H1 (cell line): ENCODE data around the gene MRPS27.

ENCODE experiments used
- EZH2 ChIP-seq: fragments of 200-600 bp; sonication (generic); IDR thresholded peaks from 2 replicates; pipeline ENCODE4 v1.7.1; 2012; ENCODE audit warnings: low read depth, mild to moderate bottlenecking, moderate library complexity, low read length, inconsistent platforms; ENCODE audit not compliant: severe bottlenecking
- GABPA ChIP-seq: IDR thresholded peaks from 2 replicates; pipeline ENCODE4 v1.6.1; 2011; ENCODE audit warnings: mild to moderate bottlenecking, low read length, moderate library complexity, borderline replicate concordance; ENCODE audit not compliant: insufficient read depth
- HDAC2 ChIP-seq, 2 experiments: fragments of 300-600 bp in 1 of 2; sonication (generic) in 1 of 2; IDR thresholded peaks; 2 replicates each; pipeline ENCODE4 v1.6.1; 2011 to 2012; ENCODE audit warnings: low read depth in 2 of 2, low read length in 2 of 2, mild to moderate bottlenecking in 2 of 2, moderate library complexity in 2 of 2, borderline replicate concordance in 1 of 2, inconsistent platforms in 1 of 2
- JUN ChIP-seq: IDR thresholded peaks from 2 replicates; pipeline ENCODE4 v1.6.1; 2011; ENCODE audit warnings: low read depth, mild to moderate bottlenecking, improper control_type of control experiment, low read length
- POLR2A ChIP-seq, 2 experiments: IDR thresholded peaks; 1 replicate in 1 of 2; 2 replicates in 1 of 2; pipeline ENCODE4 v1.6.1; 2011; ENCODE audit warnings: low read depth in 2 of 2, low read length in 2 of 2, mild to moderate bottlenecking in 2 of 2; ENCODE audit errors: control extremely low read depth in 1 of 2
- POLR2AphosphoS5 ChIP-seq: IDR thresholded peaks from 2 replicates; pipeline ENCODE4 v1.6.1; 2011; ENCODE audit warnings: low read depth, low read length
- RNF2 ChIP-seq: fragments of 200-900, 300-1000 bp; sonication (generic); IDR thresholded peaks from 2 replicates; pipeline ENCODE4 v1.7.1; 2016; ENCODE audit warnings: borderline replicate concordance, low read depth, mild to moderate bottlenecking, antibody characterized with exemption, low read length; ENCODE audit not compliant: poor library complexity, severe bottlenecking; ENCODE audit errors: missing control alignments
- SP2 ChIP-seq: IDR thresholded peaks from 2 replicates; pipeline ENCODE4 v1.6.1; 2012; ENCODE audit warnings: mild to moderate bottlenecking, low read length, inconsistent platforms
- ZNF274 ChIP-seq: IDR thresholded peaks from 2 replicates; pipeline ENCODE4 v1.7.0; 2012; ENCODE audit warnings: low read length, borderline replicate concordance; ENCODE audit errors: extremely low read depth
- TF ChIP-seq, protein P1 (sequence below), 3 experiments: IDR thresholded peaks; 1 replicate in 2 of 3; 2 replicates in 1 of 3; pipeline versions ENCODE4 v1.5.1 to v1.6.1; 2011; ENCODE audit warnings: low read length in 3 of 3, mild to moderate bottlenecking in 3 of 3, inconsistent platforms in 2 of 3, low read depth in 1 of 3, moderate library complexity in 1 of 3; ENCODE audit not compliant: insufficient read depth in 1 of 3; ENCODE audit errors: control extremely low read depth in 1 of 3

GRCh38 chr5:72234265-72234700 lies 85.8 kb downstream of the MRPS27 start:
- no peak; a peak in 1 of 4 replicates for TF ChIP-seq HDAC2 (IDR thresholded peaks at IDR 0.05; ENCODE audit: borderline replicate concordance in 1 of 2, low read depth in 2 of 2, low read length in 2 of 2)
- TF ChIP-seq ZNF274 = no peak
- TF ChIP-seq, protein P1, sequence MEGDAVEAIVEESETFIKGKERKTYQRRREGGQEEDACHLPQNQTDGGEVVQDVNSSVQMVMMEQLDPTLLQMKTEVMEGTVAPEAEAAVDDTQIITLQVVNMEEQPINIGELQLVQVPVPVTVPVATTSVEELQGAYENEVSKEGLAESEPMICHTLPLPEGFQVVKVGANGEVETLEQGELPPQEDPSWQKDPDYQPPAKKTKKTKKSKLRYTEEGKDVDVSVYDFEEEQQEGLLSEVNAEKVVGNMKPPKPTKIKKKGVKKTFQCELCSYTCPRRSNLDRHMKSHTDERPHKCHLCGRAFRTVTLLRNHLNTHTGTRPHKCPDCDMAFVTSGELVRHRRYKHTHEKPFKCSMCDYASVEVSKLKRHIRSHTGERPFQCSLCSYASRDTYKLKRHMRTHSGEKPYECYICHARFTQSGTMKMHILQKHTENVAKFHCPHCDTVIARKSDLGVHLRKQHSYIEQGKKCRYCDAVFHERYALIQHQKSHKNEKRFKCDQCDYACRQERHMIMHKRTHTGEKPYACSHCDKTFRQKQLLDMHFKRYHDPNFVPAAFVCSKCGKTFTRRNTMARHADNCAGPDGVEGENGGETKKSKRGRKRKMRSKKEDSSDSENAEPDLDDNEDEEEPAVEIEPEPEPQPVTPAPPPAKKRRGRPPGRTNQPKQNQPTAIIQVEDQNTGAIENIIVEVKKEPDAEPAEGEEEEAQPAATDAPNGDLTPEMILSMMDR (IDR thresholded peaks at IDR 0.05; ENCODE audit: control extremely low read depth in 1 of 3, insufficient read depth in 1 of 3, low read depth in 1 of 3, low read length in 3 of 3) = no peak
- no peak for TF ChIP-seq JUN
- no peak for TF ChIP-seq POLR2A (IDR thresholded peaks at IDR 0.05; ENCODE audit: control extremely low read depth in 1 of 2, low read depth in 2 of 2, low read length in 2 of 2)
- no peak for TF ChIP-seq SP2
- no peak for TF ChIP-seq POLR2AphosphoS5
- TF ChIP-seq GABPA = no peak
- no peak for TF ChIP-seq RNF2
- TF ChIP-seq EZH2 = no peak
